CD8-positive, alpha-beta memory T cell (primary cell): ENCODE results near the gene OR1N2. TPM values are rescaled to one million over a fixed set of nuclear protein-coding genes. Genes with fewer than 3 reads are reported as not detected.
A peak's percentile ranks its signal among the peaks of the same experiment; 100 is the strongest.
"Not testable (repeated sequence)": the region's sequence is repeated elsewhere in the genome, so short reads cannot be mapped to it uniquely, and the experiment has no call there.

Source experiments
- CTCF ChIA-PET: fragments of 350-600 bp; sonication (Branson Sonifier 250); formaldehyde crosslinking; loops from one replicate; lab custom pipeline; 2021; ENCODE audit warnings: antibody characterized with exemption; lab: Charles Lee
- POLR2A ChIA-PET: fragments of 350-600 bp; sonication (Branson Sonifier 250); formaldehyde crosslinking; loops from one replicate; lab custom pipeline; 2021; ENCODE audit warnings: antibody characterized with exemption; lab: Charles Lee
- DNase-seq, 5 donors: peaks; one replicate each; pipeline versions ENCODE4 v3.0.0 to v3.0.0-alpha.2; 2020 to 2022; ENCODE audit warnings: mixed read lengths in 1 of 5
- H3K27ac ChIP-seq: one replicate; pipeline ENCODE4 v1.7.0; 2013; ENCODE audit warnings: low read depth, mild to moderate bottlenecking, low read length, moderate library complexity
- H3K27me3 ChIP-seq: 2 replicates; pipeline ENCODE4 v1.7.0; 2013; ENCODE audit warnings: low read length, mild to moderate bottlenecking; ENCODE audit not compliant: insufficient read depth, poor library complexity, severe bottlenecking
- H3K36me3 ChIP-seq: 2 replicates; pipeline ENCODE4 v1.7.0; 2013; ENCODE audit warnings: mild to moderate bottlenecking, low read length, moderate library complexity; ENCODE audit not compliant: insufficient read depth
- H3K4me1 ChIP-seq: 2 replicates; pipeline ENCODE4 v1.7.0; 2013; ENCODE audit warnings: mild to moderate bottlenecking, low read length, moderate library complexity; ENCODE audit not compliant: insufficient read depth
- H3K4me3 ChIP-seq: 2 replicates; pipeline ENCODE4 v1.7.0; 2013; ENCODE audit warnings: mild to moderate bottlenecking, low read length
- H3K9me3 ChIP-seq: 2 replicates; pipeline ENCODE4 v1.7.0; 2013; ENCODE audit warnings: mild to moderate bottlenecking, low read length
- H3K27ac Mint-ChIP-seq, 8 donors: one replicate each; pipeline ENCODE4 v1.8.0; 2020 to 2021; ENCODE audit warnings: mixed read lengths in 8 of 8, mild to moderate bottlenecking in 6 of 8, inconsistent platforms in 3 of 8, moderate library complexity in 3 of 8
- H3K27me3 Mint-ChIP-seq, 2 donors: one replicate each; pipeline ENCODE4 v1.8.0; 2020 to 2021; ENCODE audit warnings: mixed read lengths in 2 of 2, mild to moderate bottlenecking in 1 of 2, moderate library complexity in 1 of 2
- H3K36me3 Mint-ChIP-seq, 3 donors: one replicate each; pipeline ENCODE4 v1.8.0; 2020 to 2021; ENCODE audit warnings: mixed read lengths in 3 of 3, inconsistent platforms in 1 of 3, mild to moderate bottlenecking in 1 of 3
- H3K4me1 Mint-ChIP-seq, 3 donors: one replicate each; pipeline ENCODE4 v1.8.0; 2020 to 2021; ENCODE audit warnings: mixed read lengths in 3 of 3, inconsistent platforms in 1 of 3, mild to moderate bottlenecking in 1 of 3
- H3K4me3 Mint-ChIP-seq, 7 donors: one replicate each; pipeline ENCODE4 v1.8.0; 2020 to 2021; ENCODE audit warnings: mixed read lengths in 7 of 7, mild to moderate bottlenecking in 6 of 7, moderate library complexity in 4 of 7, inconsistent platforms in 2 of 7
- H3K9me3 Mint-ChIP-seq, 5 donors: one replicate each; pipeline ENCODE4 v1.8.0; 2020 to 2022; ENCODE audit warnings: mixed read lengths in 5 of 5, mild to moderate bottlenecking in 3 of 5, moderate library complexity in 2 of 5, inconsistent platforms in 1 of 5
- polyA plus RNA-seq: library from polyadenylated mRNA; unstranded; fragments of 300-500 nt; fragmentation: Illumina TruSeq; gene quantifications from one replicate; pipeline ENCODE4 v1.2.3, GENCODE V29; 2021
- total RNA-seq, 2 experiments: library from RNA; stranded (reverse); gene quantifications; one replicate each; pipeline ENCODE4 v1.2.3, GENCODE V29; 2021

OR1N2 gene
- total and polyA plus RNA-seq, 3 experiments from 2014 or later, result not detected

DNA sequence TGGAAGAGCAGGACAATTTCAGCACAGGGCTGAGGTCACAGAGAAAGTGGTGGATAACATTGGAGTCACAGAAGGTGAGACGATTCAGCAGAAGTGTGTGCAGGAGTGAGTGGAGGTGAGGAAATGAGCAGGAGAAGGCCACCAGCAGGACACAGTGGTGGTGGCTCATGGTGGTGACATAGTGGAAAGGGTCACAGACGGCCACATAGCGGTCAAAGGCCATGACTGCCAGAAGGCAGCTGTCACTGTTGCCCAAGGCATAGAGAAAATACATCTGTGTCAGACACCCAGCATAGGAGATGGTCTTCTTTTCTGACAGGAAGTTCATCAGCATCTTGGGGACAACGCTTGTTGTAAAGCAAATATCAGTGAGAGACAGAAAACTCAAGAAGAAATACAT lies 15.0 kb downstream of the OR1N2 start:
- no peak overlapping the region for H3K27ac ChIP-seq
- Mint-ChIP-seq H3K4me3 (no peak overlapping the region), H3K9me3 (peaks cover 0 to 5% (median 2%) of the 10 kb centered on the region in 5 donors), H3K27ac (no peak overlapping the region), H3K27me3 (peaks cover 3 to 21% of the 10 kb centered on the region in 2 donors), H3K4me1 (no peaks in the 10 kb centered on the region), H3K36me3 (peaks cover 0 to 1% (median 0%) of the 10 kb centered on the region in 3 donors)
- ChIA-PET POLR2A (no interaction called here), CTCF (no interaction called here)
- no peaks in the 10 kb centered on the region for H3K4me1 ChIP-seq
- no peaks in the 10 kb centered on the region for H3K36me3 ChIP-seq
- H3K4me3 ChIP-seq, result no peak overlapping the region
- no peaks in the 10 kb centered on the region for H3K9me3 ChIP-seq
- H3K27me3 ChIP-seq, result no peaks in the 10 kb centered on the region
- no peak for DNase-seq

DNA sequence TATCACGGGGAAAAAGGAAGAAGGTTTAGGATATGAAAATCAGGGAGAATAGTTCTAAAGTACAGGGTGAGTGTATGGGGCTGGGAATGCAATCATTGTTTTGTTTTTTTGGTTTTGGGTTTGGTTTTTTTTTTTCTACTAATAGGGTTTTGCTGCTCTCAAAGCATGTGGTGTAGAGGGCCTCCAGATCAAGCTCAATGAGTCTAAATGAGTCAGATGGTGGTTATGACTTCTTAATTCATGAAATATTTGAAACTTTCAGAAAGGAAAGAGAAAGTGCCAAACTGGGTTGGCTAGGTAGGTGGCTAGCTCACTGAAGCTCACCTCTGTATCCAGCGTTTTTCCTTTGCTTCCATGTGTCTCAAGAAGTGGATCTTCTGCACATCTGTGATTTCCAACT lies 19.5 kb downstream of the OR1N2 start:
- Mint-ChIP-seq H3K9me3 (no peaks in the 10 kb centered on the region), H3K27me3 (peaks cover 0 to 6% of the 10 kb centered on the region in 2 donors), H3K4me1 (no peaks in the 10 kb centered on the region), H3K36me3 (peaks cover 0 to 1% (median 0%) of the 10 kb centered on the region in 3 donors), H3K27ac (no peak overlapping the region), H3K4me3 (no peak overlapping the region)
- ChIA-PET CTCF (no interaction called here), POLR2A (no interaction called here)
- Histone ChIP-seq H3K9me3 (no peaks in the 10 kb centered on the region), H3K4me1 (no peaks in the 10 kb centered on the region), H3K4me3 (no peak overlapping the region), H3K27ac (no peak overlapping the region), H3K27me3 (no peaks in the 10 kb centered on the region), H3K36me3 (no peaks in the 10 kb centered on the region)
- DNase-seq, result no peak

DNA sequence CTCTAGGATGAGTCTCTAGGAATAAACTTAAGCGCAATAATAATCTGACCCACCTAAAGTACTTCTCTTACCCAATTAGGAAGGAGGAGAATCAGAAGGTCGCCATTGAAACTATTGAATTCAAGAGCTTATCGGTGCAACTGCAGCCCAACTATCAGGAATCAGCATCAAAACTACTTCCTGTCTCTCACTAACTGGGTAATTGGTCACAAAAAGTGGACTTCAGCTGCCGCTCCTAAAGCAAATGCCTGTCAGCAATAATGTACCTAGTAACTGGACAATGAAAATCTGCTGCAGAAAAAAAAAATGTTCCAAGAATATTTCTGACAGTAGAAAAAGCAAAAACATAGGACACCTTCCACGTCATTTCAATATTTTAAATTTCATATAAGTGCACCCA lies 27.0 kb downstream of the OR1N2 start:
- Histone ChIP-seq H3K27me3 (no peaks in the 10 kb centered on the region), H3K4me3 (no peak overlapping the region), H3K9me3 (no peaks in the 10 kb centered on the region), H3K4me1 (no peaks in the 10 kb centered on the region), H3K27ac (peak overlapping the region; percentile 29), H3K36me3 (no peaks in the 10 kb centered on the region)
- ChIA-PET CTCF (no interaction called here), POLR2A (no interaction called here)
- H3K27me3 Mint-ChIP-seq, result peaks cover 2 to 9% of the 10 kb centered on the region in 2 donors
- H3K27ac Mint-ChIP-seq, result no peak overlapping the region
- H3K36me3 Mint-ChIP-seq, result peaks cover 0 to 1% (median 0%) of the 10 kb centered on the region in 3 donors
- H3K9me3 Mint-ChIP-seq, result no peaks in the 10 kb centered on the region
- no peak overlapping the region for H3K4me3 Mint-ChIP-seq
- no peaks in the 10 kb centered on the region for H3K4me1 Mint-ChIP-seq
- no peak for DNase-seq

DNA sequence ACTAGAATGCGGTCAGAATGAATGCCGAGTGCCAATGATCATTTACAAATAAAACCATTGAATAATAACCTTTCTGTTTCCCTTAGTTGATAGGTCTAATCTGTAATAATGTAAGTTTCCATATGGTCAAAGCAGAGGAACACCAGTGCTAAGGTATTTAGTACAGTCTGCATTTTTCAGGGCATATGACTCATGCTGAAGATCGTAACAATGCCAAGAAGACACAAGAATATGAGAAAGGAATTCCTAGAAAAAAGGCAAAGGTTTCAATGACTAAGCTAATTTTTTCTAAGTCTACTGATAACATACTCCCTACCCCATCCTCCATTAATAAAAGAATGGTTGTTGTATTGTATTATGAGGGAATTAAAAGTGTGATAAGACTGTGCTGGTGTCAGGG lies 27.4 kb downstream of the OR1N2 start:
- Mint-ChIP-seq H3K27ac (no peak overlapping the region), H3K9me3 (no peaks in the 10 kb centered on the region), H3K36me3 (peaks cover 0 to 1% (median 0%) of the 10 kb centered on the region in 3 donors), H3K27me3 (peaks cover 2 to 9% of the 10 kb centered on the region in 2 donors), H3K4me1 (no peaks in the 10 kb centered on the region), H3K4me3 (no peak overlapping the region)
- Histone ChIP-seq H3K9me3 (no peaks in the 10 kb centered on the region), H3K27ac (peak overlapping the region; percentile 29), H3K27me3 (no peaks in the 10 kb centered on the region), H3K4me1 (no peaks in the 10 kb centered on the region), H3K36me3 (no peaks in the 10 kb centered on the region), H3K4me3 (no peak overlapping the region)
- POLR2A ChIA-PET, result no interaction called here
- CTCF ChIA-PET, result no interaction called here
- no peak for DNase-seq

DNA sequence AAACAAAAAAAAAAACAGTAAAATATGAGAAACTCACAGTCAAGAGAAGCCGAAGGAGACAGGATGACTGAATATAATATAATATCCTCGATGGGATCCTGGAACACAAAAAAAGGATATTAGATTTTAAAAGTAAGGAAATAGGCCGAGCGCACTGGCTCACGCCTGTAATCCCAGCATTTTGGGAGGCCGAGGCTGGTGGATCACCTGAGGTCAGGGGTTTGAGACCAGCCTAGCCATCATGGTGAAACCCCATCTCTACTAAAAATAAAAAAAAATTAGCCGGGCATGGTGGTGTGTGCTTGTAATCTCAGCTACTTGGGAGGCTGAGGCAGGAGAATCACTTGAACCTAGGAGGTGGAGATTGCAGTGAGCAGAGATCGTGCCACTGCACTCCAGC lies 30.4 kb downstream of the OR1N2 start, which contains the start of gene OR1L8:
Gene OR1L8, minus strand, starts transcription at position 101 of the 400 bp plus-strand sequence. CDS start 14,907 bp downstream, outside the sequence.
- H3K27me3 ChIP-seq, H3K27ac ChIP-seq, CTCF ChIA-PET: not testable (repeated sequence)

More for the DNA sequence above, 30.4 kb downstream of the OR1N2 start, which contains the start of gene OR1L8:
- POLR2A ChIA-PET, H3K4me1 Mint-ChIP-seq, H3K4me1 ChIP-seq, H3K27me3 Mint-ChIP-seq, H3K36me3 Mint-ChIP-seq, H3K27ac Mint-ChIP-seq, H3K9me3 Mint-ChIP-seq, DNase-seq, H3K9me3 ChIP-seq, H3K4me3 Mint-ChIP-seq, H3K36me3 ChIP-seq, H3K4me3 ChIP-seq: not testable (repeated sequence)

Other genes with a start within 250 kb of the OR1N2 start
- under 1 TPM; 0.27 to 0.44 TPM for gene PTGS1, start 182.1 kb upstream of the OR1N2 start, total RNA-seq
- gene PTGS1, start 182.1 kb upstream of the OR1N2 start, polyA plus RNA-seq, result not detected
- gene OR1J1, start 75.2 kb upstream of the OR1N2 start, total RNA-seq, result not detected
- not detected for gene OR1J1, start 75.2 kb upstream of the OR1N2 start, polyA plus RNA-seq
- gene OR1J2, start 42.3 kb upstream of the OR1N2 start, total RNA-seq, result not detected
- gene OR1J2, start 42.3 kb upstream of the OR1N2 start, polyA plus RNA-seq, result not detected
- not detected for gene OR1J4, start 34.0 kb upstream of the OR1N2 start, total RNA-seq
- not detected for gene OR1J4, start 34.0 kb upstream of the OR1N2 start, polyA plus RNA-seq
- not detected for gene OR1N1, start 25.8 kb upstream of the OR1N2 start, total RNA-seq
- gene OR1N1, start 25.8 kb upstream of the OR1N2 start, polyA plus RNA-seq, result not detected
- gene OR1L8, start 30.3 kb downstream of the OR1N2 start, total RNA-seq, result not detected
- not detected for gene OR1L8, start 30.3 kb downstream of the OR1N2 start, polyA plus RNA-seq
- gene OR1Q1, start 61.6 kb downstream of the OR1N2 start, total RNA-seq, result not detected
- not detected for gene OR1Q1, start 61.6 kb downstream of the OR1N2 start, polyA plus RNA-seq
- not detected for gene OR1B1, start 104.5 kb downstream of the OR1N2 start, total RNA-seq
- gene OR1B1, start 104.5 kb downstream of the OR1N2 start, polyA plus RNA-seq, result not detected
- gene OR1L1, start 108.6 kb downstream of the OR1N2 start, total RNA-seq, result not detected
- not detected for gene OR1L1, start 108.6 kb downstream of the OR1N2 start, polyA plus RNA-seq
- gene OR1L3, start 122.0 kb downstream of the OR1N2 start, total RNA-seq, result not detected
- gene OR1L3, start 122.0 kb downstream of the OR1N2 start, polyA plus RNA-seq, result not detected
- not detected for gene OR1L4, start 170.9 kb downstream of the OR1N2 start, total RNA-seq
- gene OR1L4, start 170.9 kb downstream of the OR1N2 start, polyA plus RNA-seq, result not detected
- not detected for gene OR1L6, start 189.2 kb downstream of the OR1N2 start, total RNA-seq
- gene OR1L6, start 189.2 kb downstream of the OR1N2 start, polyA plus RNA-seq, result not detected
- gene OR5C1, start 235.8 kb downstream of the OR1N2 start, total RNA-seq, result not detected
- gene OR5C1, start 235.8 kb downstream of the OR1N2 start, polyA plus RNA-seq, result not detected
- not detected for gene OR1K1, start 247.0 kb downstream of the OR1N2 start, total RNA-seq
- not detected for gene OR1K1, start 247.0 kb downstream of the OR1N2 start, polyA plus RNA-seq